ENCODE data around the gene PTPRN2.

Gene PTPRN2

GRCh38 chr7:158192184-158192835 lies 395.3 kb downstream of the PTPRN2 start:
- Histone ChIP-seq H3K36me3 (replicated peaks in 1 of 2; ENCODE audit: control insufficient read depth in 2 of 2, insufficient read depth in 2 of 2, low read length in 2 of 2) (no peaks in the 10 kb centered on the region), H2BK5ac (ENCODE audit: low read length) (no peak overlapping the region), H3K27me3 (ENCODE audit: control insufficient read depth in 3 of 3, insufficient read depth in 3 of 3, low read depth in 1 of 3, low read length in 3 of 3) (no peaks in the 10 kb centered on the region), H3K23ac (ENCODE audit: low read depth, low read length, poor library complexity) (no peak overlapping the region), H3K9me3 (replicated peaks in 1 of 2; ENCODE audit: control insufficient read depth in 2 of 2, insufficient read depth in 1 of 2, low read depth in 1 of 2, low read length in 2 of 2) (peaks cover 3 to 8% of the 10 kb centered on the region in 2 donors), H4K8ac (ENCODE audit: low read depth, low read length) (no peak overlapping the region), H2BK120ac (ENCODE audit: low read depth, low read length) (no peak overlapping the region), H3K4me1 (ENCODE audit: control insufficient read depth in 2 of 2, insufficient read depth in 1 of 2, low read depth in 1 of 2, low read length in 2 of 2) (peaks cover 3 to 5% of the 10 kb centered on the region in 2 donors), H2AK5ac (ENCODE audit: low read depth, low read length) (no peak overlapping the region), H3K4me2 (ENCODE audit: insufficient read depth, low read length, poor library complexity, severe bottlenecking) (no peak overlapping the region), H3K9ac (ENCODE audit: low read depth, low read length, poor library complexity) (no peak overlapping the region), H3K79me1 (ENCODE audit: low read depth, low read length) (no peaks in the 10 kb centered on the region), H2AFZ (ENCODE audit: low read length) (no peak overlapping the region), H2BK15ac (ENCODE audit: low read length) (no peak overlapping the region), H3K27ac (replicated peaks; ENCODE audit: low read length) (no peak overlapping the region), H3K18ac (ENCODE audit: low read length) (peak overlapping the region; percentile 22), H2BK12ac (ENCODE audit: low read length) (no peak overlapping the region), H3K14ac (ENCODE audit: low read length) (no peak overlapping the region), H3K4me3 (ENCODE audit: low read length in 2 of 2) (no peak overlapping the region), H3K4ac (ENCODE audit: low read length) (no peak overlapping the region), H4K91ac (ENCODE audit: low read depth, low read length, poor library complexity) (no peak overlapping the region)
- no CpG with 5 or more reads among the region's 28 CpGs for WGBS, 2 donors (ENCODE audit: extremely low coverage in 2 of 2, insufficient read length in 2 of 2, insufficient replicate concordance in 1 of 2)
- DNase-seq (ENCODE audit: low spot score) = no peak

- Histone ChIP-seq H4K8ac (ENCODE audit: low read depth, low read length) (no peak overlapping the region), H3K79me1 (ENCODE audit: low read depth, low read length) (no peaks in the 10 kb centered on the region), H3K14ac (ENCODE audit: low read length) (no peak overlapping the region), H3K4me3 (ENCODE audit: low read length in 2 of 2) (no peak overlapping the region), H2BK120ac (ENCODE audit: low read depth, low read length) (no peak overlapping the region), H2BK12ac (ENCODE audit: low read length) (no peak overlapping the region), H3K9ac (ENCODE audit: low read depth, low read length, poor library complexity) (no peak overlapping the region), H4K91ac (ENCODE audit: low read depth, low read length, poor library complexity) (no peak overlapping the region), H2BK5ac (ENCODE audit: low read length) (no peak overlapping the region), H3K36me3 (replicated peaks in 1 of 2; ENCODE audit: control insufficient read depth in 2 of 2, insufficient read depth in 2 of 2, low read length in 2 of 2) (no peaks in the 10 kb centered on the region), H3K4ac (ENCODE audit: low read length) (no peak overlapping the region), H3K27me3 (ENCODE audit: control insufficient read depth in 3 of 3, insufficient read depth in 3 of 3, low read depth in 1 of 3, low read length in 3 of 3) (no peaks in the 10 kb centered on the region), H3K18ac (ENCODE audit: low read length) (no peak overlapping the region), H3K27ac (replicated peaks; ENCODE audit: low read length) (no peak overlapping the region), H3K4me2 (ENCODE audit: insufficient read depth, low read length, poor library complexity, severe bottlenecking) (no peak overlapping the region), H3K9me3 (replicated peaks in 1 of 2; ENCODE audit: control insufficient read depth in 2 of 2, insufficient read depth in 1 of 2, low read depth in 1 of 2, low read length in 2 of 2) (peaks cover 3 to 8% of the 10 kb centered on the region in 2 donors), H3K4me1 (ENCODE audit: control insufficient read depth in 2 of 2, insufficient read depth in 1 of 2, low read depth in 1 of 2, low read length in 2 of 2) (peaks cover 3 to 5% of the 10 kb centered on the region in 2 donors), H3K23ac (ENCODE audit: low read depth, low read length, poor library complexity) (no peak overlapping the region), H2BK15ac (ENCODE audit: low read length) (peak overlapping the region; percentile 27), H2AFZ (ENCODE audit: low read length) (no peak overlapping the region), H2AK5ac (ENCODE audit: low read depth, low read length) (no peak overlapping the region)
- WGBS, 2 donors (ENCODE audit: extremely low coverage in 2 of 2, insufficient read length in 2 of 2, insufficient replicate concordance in 1 of 2) = no CpG with 5 or more reads among the region's 8 CpGs
- no peak for DNase-seq (ENCODE audit: low spot score)
Measured at GRCh38 chr7:158191671-158192070, 396.0 kb downstream of the PTPRN2 start.

- DNase-seq (ENCODE audit: low spot score) = no peak
- Histone ChIP-seq H3K79me1 (ENCODE audit: low read depth, low read length) (no peaks in the 10 kb centered on the region), H3K23ac (ENCODE audit: low read depth, low read length, poor library complexity) (no peak overlapping the region), H3K4me2 (ENCODE audit: insufficient read depth, low read length, poor library complexity, severe bottlenecking) (no peak overlapping the region), H3K18ac (ENCODE audit: low read length) (peak overlapping the region; percentile 30), H2BK12ac (ENCODE audit: low read length) (no peak overlapping the region), H2BK15ac (ENCODE audit: low read length) (peak overlapping the region; percentile 3), H2BK120ac (ENCODE audit: low read depth, low read length) (no peak overlapping the region), H3K4ac (ENCODE audit: low read length) (no peak overlapping the region), H3K4me3 (ENCODE audit: low read length in 2 of 2) (no peak overlapping the region), H3K27me3 (ENCODE audit: control insufficient read depth in 3 of 3, insufficient read depth in 3 of 3, low read depth in 1 of 3, low read length in 3 of 3) (no peaks in the 10 kb centered on the region), H3K36me3 (replicated peaks in 1 of 2; ENCODE audit: control insufficient read depth in 2 of 2, insufficient read depth in 2 of 2, low read length in 2 of 2) (no peaks in the 10 kb centered on the region), H3K27ac (replicated peaks; ENCODE audit: low read length) (no peak overlapping the region), H2AK5ac (ENCODE audit: low read depth, low read length) (no peak overlapping the region), H3K9me3 (replicated peaks in 1 of 2; ENCODE audit: control insufficient read depth in 2 of 2, insufficient read depth in 1 of 2, low read depth in 1 of 2, low read length in 2 of 2) (peaks cover 3 to 8% of the 10 kb centered on the region in 2 donors), H4K8ac (ENCODE audit: low read depth, low read length) (no peak overlapping the region), H3K14ac (ENCODE audit: low read length) (no peak overlapping the region), H3K9ac (ENCODE audit: low read depth, low read length, poor library complexity) (no peak overlapping the region), H4K91ac (ENCODE audit: low read depth, low read length, poor library complexity) (no peak overlapping the region), H3K4me1 (ENCODE audit: control insufficient read depth in 2 of 2, insufficient read depth in 1 of 2, low read depth in 1 of 2, low read length in 2 of 2) (peaks cover 3 to 5% of the 10 kb centered on the region in 2 donors), H2AFZ (ENCODE audit: low read length) (no peak overlapping the region), H2BK5ac (ENCODE audit: low read length) (no peak overlapping the region)
- WGBS, 2 donors (ENCODE audit: extremely low coverage in 2 of 2, insufficient read length in 2 of 2, insufficient replicate concordance in 1 of 2) = no CpG with 5 or more reads among the region's 11 CpGs
Measured at GRCh38 chr7:158190756-158191155, 396.9 kb downstream of the PTPRN2 start.

- Histone ChIP-seq H3K23ac (ENCODE audit: low read depth, low read length, poor library complexity) (no peak overlapping the region), H3K4me3 (ENCODE audit: low read length in 2 of 2) (no peak overlapping the region), H3K4me2 (ENCODE audit: insufficient read depth, low read length, poor library complexity, severe bottlenecking) (no peak overlapping the region), H3K9me3 (replicated peaks in 1 of 2; ENCODE audit: control insufficient read depth in 2 of 2, insufficient read depth in 1 of 2, low read depth in 1 of 2, low read length in 2 of 2) (peaks cover 0 to 4% of the 10 kb centered on the region in 2 donors), H3K14ac (ENCODE audit: low read length) (no peak overlapping the region), H2BK120ac (ENCODE audit: low read depth, low read length) (no peak overlapping the region), H3K18ac (ENCODE audit: low read length) (no peak overlapping the region), H3K27ac (replicated peaks; ENCODE audit: low read length) (no peak overlapping the region), H3K4ac (ENCODE audit: low read length) (no peak overlapping the region), H2AFZ (ENCODE audit: low read length) (no peak overlapping the region), H4K8ac (ENCODE audit: low read depth, low read length) (no peak overlapping the region), H3K79me1 (ENCODE audit: low read depth, low read length) (no peaks in the 10 kb centered on the region), H3K27me3 (ENCODE audit: control insufficient read depth in 3 of 3, insufficient read depth in 3 of 3, low read depth in 1 of 3, low read length in 3 of 3) (no peaks in the 10 kb centered on the region), H4K91ac (ENCODE audit: low read depth, low read length, poor library complexity) (no peak overlapping the region), H2BK12ac (ENCODE audit: low read length) (no peak overlapping the region), H2AK5ac (ENCODE audit: low read depth, low read length) (no peak overlapping the region), H2BK5ac (ENCODE audit: low read length) (no peak overlapping the region), H3K36me3 (replicated peaks in 1 of 2; ENCODE audit: control insufficient read depth in 2 of 2, insufficient read depth in 2 of 2, low read length in 2 of 2) (no peaks in the 10 kb centered on the region), H3K9ac (ENCODE audit: low read depth, low read length, poor library complexity) (no peak overlapping the region), H3K4me1 (ENCODE audit: control insufficient read depth in 2 of 2, insufficient read depth in 1 of 2, low read depth in 1 of 2, low read length in 2 of 2) (peaks cover 3 to 5% of the 10 kb centered on the region in 2 donors), H2BK15ac (ENCODE audit: low read length) (no peak overlapping the region)
- DNase-seq (ENCODE audit: low spot score) = no peak
- WGBS, 2 donors (ENCODE audit: extremely low coverage in 2 of 2, insufficient read length in 2 of 2, insufficient replicate concordance in 1 of 2) = no CpG with 5 or more reads among the region's 15 CpGs
Measured at GRCh38 chr7:158188676-158189075, 398.9 kb downstream of the PTPRN2 start.
